Endothelial cell of umbilical vein (primary cell): ENCODE data around the gene INPP5E. TPM values are rescaled to one million over a fixed set of nuclear protein-coding genes. Genes with fewer than 3 reads are reported as not detected.
A peak's percentile ranks its signal among the peaks of the same experiment; 100 is the strongest.

Experiments
- BruUV-seq: library from RNA; stranded (reverse); fragments of 400-500 nt; replicated peaks from 2 replicates; lab custom pipeline; 2021; lab: Mats Ljungman, UMichigan
- CTCF ChIA-PET: fragments of 300-600, 350-600 bp; sonication (Branson Sonifier 250); formaldehyde crosslinking; loops from one replicate; lab custom pipeline; 2021; ENCODE audit warnings: antibody characterized with exemption, inconsistent platforms; lab: Charles Lee
- POLR2A ChIA-PET: fragments of 300-600, 350-600 bp; sonication (Branson Sonifier 250); formaldehyde crosslinking; loops from one replicate; lab custom pipeline; 2021; ENCODE audit warnings: antibody characterized with exemption, inconsistent platforms; lab: Charles Lee
- DNase-seq: peaks from one replicate; pipeline ENCODE4 v3.0.0-alpha.2; 2011; ENCODE audit warnings: low read depth, low spot score
- FAIRE-seq: peaks from 2 replicates; lab custom pipeline; 2011; peaks lifted over from hg19 to GRCh38; lab: Jason Lieb, UNC
- H2AFZ ChIP-seq: 2 replicates; pipeline ENCODE4 v1.6.0; 2012; ENCODE audit warnings: low read depth, low read length, control low read depth, inconsistent platforms
- H3K27ac ChIP-seq: 2 replicates; pipeline ENCODE4 v1.5.1; 2011; ENCODE audit warnings: low read depth, mild to moderate bottlenecking, control low read depth, low read length, moderate library complexity; ENCODE audit not compliant: insufficient read depth
- H3K27me3 ChIP-seq, 2 experiments: 2 replicates each; pipeline versions ENCODE4 v1.6.0 to v1.6.1; 2011; ENCODE audit warnings: low read length in 2 of 2, mixed read lengths in 1 of 2; ENCODE audit not compliant: control insufficient read depth in 2 of 2, insufficient read depth in 2 of 2
- H3K36me3 ChIP-seq, 2 experiments: 2 replicates in 1 of 2; 3 replicates in 1 of 2; pipeline ENCODE4 v1.5.1; 2011; ENCODE audit warnings: low read length in 2 of 2, mild to moderate bottlenecking in 1 of 2, moderate library complexity in 1 of 2; ENCODE audit not compliant: control insufficient read depth in 2 of 2, insufficient read depth in 2 of 2; ENCODE audit errors: extremely low read depth in 1 of 2
- H3K4me1 ChIP-seq: 3 replicates; pipeline ENCODE4 v1.5.1; 2011; ENCODE audit warnings: mild to moderate bottlenecking, low read length; ENCODE audit not compliant: control insufficient read depth, insufficient read depth; ENCODE audit errors: extremely low read depth
- H3K4me2 ChIP-seq: 2 replicates; pipeline ENCODE4 v1.6.1; 2011; ENCODE audit warnings: low read length, control low read depth, mixed read lengths; ENCODE audit not compliant: insufficient read depth
- H3K4me3 ChIP-seq, 3 experiments: fragments of 200-600 bp in 1 of 3; sonication (generic), shearing (Covaris generic) in 1 of 3; replicated peaks in 1 of 3; 2 replicates each; pipeline ENCODE4 v1.5.1; 2011 to 2016; ENCODE audit warnings: control low read depth in 3 of 3, low read length in 3 of 3, mild to moderate bottlenecking in 2 of 3, inconsistent platforms in 1 of 3, low read depth in 1 of 3, moderate library complexity in 1 of 3; ENCODE audit not compliant: insufficient read depth in 1 of 3
- H3K79me2 ChIP-seq: 2 replicates; pipeline ENCODE4 v1.6.0; 2012; ENCODE audit warnings: low read length, inconsistent platforms; ENCODE audit not compliant: control insufficient read depth, insufficient read depth
- H3K9ac ChIP-seq: replicated peaks from 2 replicates; pipeline ENCODE3; 2011; ENCODE audit warnings: low read length, control low read depth; ENCODE audit not compliant: insufficient read depth; ENCODE audit errors: extremely low read depth
- H3K9me1 ChIP-seq: replicated peaks from 3 replicates; pipeline ENCODE4 v1.6.0; 2011; ENCODE audit warnings: mild to moderate bottlenecking, low read length; ENCODE audit not compliant: control insufficient read depth, insufficient read depth; ENCODE audit errors: extremely low read depth
- H3K9me3 ChIP-seq: replicated peaks from 2 replicates; pipeline ENCODE4 v1.5.1; 2012; ENCODE audit warnings: low read length, inconsistent platforms; ENCODE audit not compliant: control insufficient read depth, insufficient read depth
- H4K20me1 ChIP-seq: replicated peaks from 2 replicates; pipeline ENCODE3; 2011; ENCODE audit warnings: mild to moderate bottlenecking, low read length; ENCODE audit not compliant: control insufficient read depth, insufficient read depth; ENCODE audit errors: extremely low read depth
- EZH2 ChIP-seq: IDR thresholded peaks from 2 replicates; pipeline ENCODE4 v1.6.1; 2012; ENCODE audit warnings: borderline replicate concordance, low read depth, mild to moderate bottlenecking, moderate library complexity, low read length, inconsistent platforms; ENCODE audit not compliant: severe bottlenecking
- JUN ChIP-seq: IDR thresholded peaks from 2 replicates; pipeline ENCODE4 v1.6.1; 2011; ENCODE audit warnings: borderline replicate concordance, low read depth; ENCODE audit not compliant: insufficient read length, insufficient read depth
- POLR2A ChIP-seq: IDR thresholded peaks from 2 replicates; pipeline ENCODE4 v1.6.1; 2012; ENCODE audit warnings: low read depth, mild to moderate bottlenecking, control low read depth, low read length
- dilution Hi-C: fragments of 300-500 bp; cut with MboI; formaldehyde crosslinking; loops from one replicate; pipeline ENCODE4 v1.15.0; 2019; ENCODE audit warnings: low sequenced_read_pairs; ENCODE audit not compliant: extremely low pct_ligation_motif_present
- intact Hi-C: fragments of 100-400 bp; cut with micrococcal nuclease; formaldehyde crosslinking; loops from one replicate; pipeline ENCODE4 v1.10.0; 2022
- polyA plus RNA-seq, 4 experiments: library from polyadenylated mRNA; depleted of rRNA in 3 of 4; stranded (reverse) in 3 of 4; unstranded in 1 of 4; fragments of >200 nt; gene quantifications; 2 replicates each; pipeline versions ENCODE4 v1.2.1 to v1.2.3, GENCODE V29; 2011 to 2012; ENCODE audit warnings: missing spikeins in 1 of 4
- total RNA-seq: library from RNA; stranded (reverse); gene quantifications from 2 replicates; pipeline ENCODE4 v1.2.3, GENCODE V29; 2021
- TF ChIP-seq, protein P1 (sequence below), 2 donors: IDR thresholded peaks; 1 replicate in 1 of 2; 2 replicates in 1 of 2; pipeline ENCODE4 v1.5.1; 2011; ENCODE audit warnings: low read length in 2 of 2, mild to moderate bottlenecking in 2 of 2, moderate library complexity in 2 of 2, control low read depth in 1 of 2, inconsistent platforms in 1 of 2, low read depth in 1 of 2; ENCODE audit not compliant: insufficient read depth in 1 of 2; ENCODE audit errors: extremely low read depth in 1 of 2
- TF ChIP-seq, protein P2 (sequence below): IDR thresholded peaks from 2 replicates; pipeline ENCODE4 v1.6.1; 2011; ENCODE audit not compliant: insufficient read depth, insufficient read length

Gene INPP5E
- total and polyA plus RNA-seq, 2 donors (not counting 3 experiments of a cell fraction or from before 2014, with no cell fraction given) = 15.0 to 24.5 TPM

DNA sequence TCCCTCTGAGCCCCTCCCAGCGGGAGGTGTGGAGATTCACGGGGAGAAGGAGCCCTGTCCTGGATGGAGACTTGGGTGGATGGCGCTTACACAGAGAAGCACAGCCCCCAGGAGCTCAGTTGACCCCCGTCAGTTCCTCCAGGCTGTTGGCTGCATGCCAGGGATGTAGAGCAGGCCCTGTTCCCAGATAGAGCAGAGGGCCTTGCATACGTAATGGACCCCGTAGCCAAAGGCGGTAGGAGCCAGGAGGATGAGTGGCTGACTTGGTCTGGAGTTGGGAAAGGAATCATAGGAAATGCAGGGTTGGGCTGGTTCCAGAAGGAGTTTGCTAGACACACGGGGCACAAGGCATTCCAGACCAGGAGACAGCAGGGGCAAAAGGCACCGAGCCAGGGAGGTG lies 26.7 kb downstream of the INPP5E start:
- ChIA-PET CTCF (no interaction called here), POLR2A (interaction anchor here (0.6 kb wide), 1 partner anchor 45 kb away, joined by 3 read pairs; no protein-coding TSS in a partner anchor)
- Histone ChIP-seq H3K36me3 (peaks cover 14 to 40% of the 10 kb centered on the region in 2 experiments), H3K9me3 (no peaks in the 10 kb centered on the region), H3K27ac (no peak overlapping the region), H4K20me1 (no peaks in the 10 kb centered on the region), H3K79me2 (peaks cover 43% of the 10 kb centered on the region), H3K27me3 (no peaks in the 10 kb centered on the region), H3K4me1 (peaks cover 20% of the 10 kb centered on the region), H3K9ac (no peak overlapping the region), H3K9me1 (no peaks in the 10 kb centered on the region), H2AFZ (no peak overlapping the region), H3K4me2 (no peak overlapping the region), H3K4me3 (no peak overlapping the region)
- FAIRE-seq = no peak
- DNase-seq = no peak
- intact Hi-C loops (no loop called here), dilution Hi-C loops (no loop called here)
- TF ChIP-seq EZH2 = no peak
- TF ChIP-seq, protein P1, sequence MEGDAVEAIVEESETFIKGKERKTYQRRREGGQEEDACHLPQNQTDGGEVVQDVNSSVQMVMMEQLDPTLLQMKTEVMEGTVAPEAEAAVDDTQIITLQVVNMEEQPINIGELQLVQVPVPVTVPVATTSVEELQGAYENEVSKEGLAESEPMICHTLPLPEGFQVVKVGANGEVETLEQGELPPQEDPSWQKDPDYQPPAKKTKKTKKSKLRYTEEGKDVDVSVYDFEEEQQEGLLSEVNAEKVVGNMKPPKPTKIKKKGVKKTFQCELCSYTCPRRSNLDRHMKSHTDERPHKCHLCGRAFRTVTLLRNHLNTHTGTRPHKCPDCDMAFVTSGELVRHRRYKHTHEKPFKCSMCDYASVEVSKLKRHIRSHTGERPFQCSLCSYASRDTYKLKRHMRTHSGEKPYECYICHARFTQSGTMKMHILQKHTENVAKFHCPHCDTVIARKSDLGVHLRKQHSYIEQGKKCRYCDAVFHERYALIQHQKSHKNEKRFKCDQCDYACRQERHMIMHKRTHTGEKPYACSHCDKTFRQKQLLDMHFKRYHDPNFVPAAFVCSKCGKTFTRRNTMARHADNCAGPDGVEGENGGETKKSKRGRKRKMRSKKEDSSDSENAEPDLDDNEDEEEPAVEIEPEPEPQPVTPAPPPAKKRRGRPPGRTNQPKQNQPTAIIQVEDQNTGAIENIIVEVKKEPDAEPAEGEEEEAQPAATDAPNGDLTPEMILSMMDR (IDR thresholded peaks at IDR 0.05; ENCODE audit: extremely low read depth in 1 of 2, insufficient read depth in 1 of 2, low read depth in 1 of 2, low read length in 2 of 2) = no peak
- TF ChIP-seq JUN = no peak
- TF ChIP-seq POLR2A = no peak
- TF ChIP-seq, protein P2, sequence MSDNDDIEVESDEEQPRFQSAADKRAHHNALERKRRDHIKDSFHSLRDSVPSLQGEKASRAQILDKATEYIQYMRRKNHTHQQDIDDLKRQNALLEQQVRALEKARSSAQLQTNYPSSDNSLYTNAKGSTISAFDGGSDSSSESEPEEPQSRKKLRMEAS = no peak
- BruUV-seq = no TSS peak

DNA sequence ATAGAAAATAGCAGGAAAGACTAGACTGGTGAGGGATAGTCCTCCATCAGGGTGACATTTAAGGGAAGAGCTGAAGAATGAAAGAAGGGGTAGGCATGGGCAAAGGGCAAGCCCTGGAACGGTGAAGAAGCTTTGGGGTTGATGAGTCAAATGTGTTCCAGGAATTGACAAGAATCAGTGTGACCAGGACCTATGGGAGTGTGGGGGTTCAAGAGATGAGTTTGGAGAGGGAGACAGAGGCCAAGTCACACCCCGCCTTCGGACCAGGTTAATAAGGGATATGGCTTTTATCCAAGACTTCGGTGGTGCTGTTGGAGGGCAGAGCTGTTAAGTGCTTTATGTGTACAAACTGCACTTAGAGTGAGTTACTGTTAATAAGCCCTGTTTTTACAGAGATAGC lies 28.3 kb downstream of the INPP5E start:
- Histone ChIP-seq H3K4me2 (peak overlapping the region; percentile 68), H3K9me3 (no peaks in the 10 kb centered on the region), H4K20me1 (no peaks in the 10 kb centered on the region), H3K27me3 (no peaks in the 10 kb centered on the region), H3K4me1 (peaks cover 20% of the 10 kb centered on the region), H3K9me1 (no peaks in the 10 kb centered on the region), H3K79me2 (peaks cover 43% of the 10 kb centered on the region), H3K9ac (peak overlapping the region; percentile 76), H3K4me3 (peak overlapping the region; percentile 42 to 78 (median 63)), H3K36me3 (peaks cover 6 to 32% of the 10 kb centered on the region in 2 experiments), H2AFZ (no peak overlapping the region), H3K27ac (no peak overlapping the region)
- FAIRE-seq (no peak), DNase-seq (no peak)
- intact Hi-C loops = loop anchor here (2.0 kb wide), 1 partner anchor 27 kb away; the partner anchor contains the start of gene INPP5E
- POLR2A ChIA-PET = no interaction called here
- dilution Hi-C loops = no loop called here
- CTCF ChIA-PET = no interaction called here
- TF ChIP-seq JUN = no peak
- BruUV-seq = no TSS peak
